GM12801 (cell line): ENCODE results near the gene MCU.

Experiments used
- CTCF ChIP-seq: IDR thresholded peaks from one replicate; pipeline ENCODE4 v1.5.1; 2011; ENCODE audit warnings: control low read depth; ENCODE audit not compliant: insufficient read length; ENCODE audit errors: extremely low read depth

MCU gene

DNA sequence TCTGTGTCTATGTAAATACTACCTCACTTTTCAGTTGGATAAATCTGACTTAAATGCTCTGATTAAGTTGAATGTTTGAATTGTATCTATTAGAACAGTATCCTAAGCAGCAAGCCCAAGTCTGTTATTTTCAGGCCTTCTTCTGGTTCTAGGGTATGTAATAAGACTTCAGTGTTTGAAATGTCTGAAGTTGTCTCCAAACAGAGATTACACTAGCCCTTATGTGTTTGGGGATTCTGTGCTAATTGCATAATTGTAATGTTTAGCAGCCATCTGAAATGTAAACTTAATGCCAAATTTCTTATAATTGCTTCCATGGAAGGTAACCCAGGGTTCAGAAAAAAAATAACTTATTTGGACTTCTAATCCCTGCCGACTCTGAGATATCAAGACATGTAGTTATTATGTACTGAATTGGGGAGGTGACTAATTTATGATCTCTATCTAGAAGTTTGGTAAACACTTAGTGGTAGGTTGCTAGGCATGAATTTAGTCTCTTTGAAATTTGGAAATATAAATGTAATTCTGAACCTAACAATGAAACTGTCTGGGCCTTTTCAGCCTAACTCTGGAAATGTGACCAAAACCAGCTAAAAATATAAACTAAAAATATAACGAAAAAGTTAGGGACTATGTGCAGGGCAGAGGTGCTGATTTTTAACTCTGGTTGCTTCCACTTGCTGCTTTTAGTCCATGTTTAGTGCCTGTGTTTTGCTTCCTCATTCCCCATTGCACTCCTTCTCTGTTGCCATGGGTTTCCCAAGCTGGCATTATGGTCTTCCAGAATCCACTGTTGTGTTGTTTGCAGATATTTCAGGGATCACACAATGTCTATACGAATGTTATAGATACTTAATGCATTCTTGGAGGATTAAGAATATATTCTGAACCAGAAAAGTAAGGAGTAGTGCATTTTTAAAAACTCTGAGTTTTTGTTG lies 54.8 kb downstream of the MCU start:
- TF ChIP-seq CTCF: no peak

DNA sequence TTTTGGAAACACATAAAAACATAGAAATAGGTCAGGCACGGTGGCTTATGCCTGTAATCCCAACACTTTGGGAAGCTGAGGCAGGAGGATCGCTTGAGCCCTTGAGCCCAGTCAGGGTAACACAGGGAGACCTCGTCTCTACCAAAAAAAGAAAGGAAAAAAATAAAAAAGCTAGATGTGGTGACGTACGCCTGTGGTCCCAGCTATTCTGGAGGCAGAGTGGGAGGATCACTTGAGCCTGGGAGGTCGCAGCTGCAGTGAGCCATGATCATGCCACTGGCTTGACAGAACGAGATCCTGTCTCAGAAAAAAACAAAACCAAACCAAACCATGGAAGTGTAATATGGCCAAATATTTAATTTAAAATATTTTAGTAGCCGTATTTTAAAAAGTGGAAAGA lies 55.6 kb downstream of the MCU start:
- TF ChIP-seq CTCF: no peak

- TF ChIP-seq CTCF: no peak
Observed at GRCh38 chr10:72753760-72754231, 61.9 kb downstream of the MCU start.

GRCh38 chr10:72754275-72755032 lies 62.5 kb downstream of the MCU start:
- TF ChIP-seq CTCF: no peak

GRCh38 chr10:72756674-72757385 lies 64.9 kb downstream of the MCU start:
- no peak for TF ChIP-seq CTCF

- no peak for TF ChIP-seq CTCF
Observed at GRCh38 chr10:72757732-72758131, 65.8 kb downstream of the MCU start.

GRCh38 chr10:72759584-72759983 lies 67.6 kb downstream of the MCU start:
- TF ChIP-seq CTCF: no peak
